HepG2 (cell line): ENCODE results near the gene KLHL7. TPM values are rescaled to one million over a fixed set of nuclear protein-coding genes. Genes with fewer than 3 reads are reported as not detected.

Source experiments
- BCL3 ChIP-seq: sonication (generic); formaldehyde crosslinking; IDR thresholded peaks from 2 replicates; pipeline ENCODE4 v1.5.1; 2020; ENCODE audit warnings: mild to moderate bottlenecking, missing genetic modification reagents, moderate library complexity
- EED ChIP-seq: sonication (generic); formaldehyde crosslinking; IDR thresholded peaks from 2 replicates; pipeline ENCODE4 v1.5.0; 2020; ENCODE audit warnings: mild to moderate bottlenecking, missing genetic modification reagents
- GZF1 ChIP-seq: sonication (generic); formaldehyde crosslinking; IDR thresholded peaks from 2 replicates; pipeline ENCODE4 v1.5.1; 2020; ENCODE audit warnings: mild to moderate bottlenecking, missing genetic modification reagents
- HHEX ChIP-seq: IDR thresholded peaks from 2 replicates; pipeline ENCODE4 v1.6.1; 2016; ENCODE audit warnings: control low read depth
- KIAA2018 ChIP-seq: sonication (generic); formaldehyde crosslinking; IDR thresholded peaks from 2 replicates; pipeline ENCODE4 v1.5.0; 2020; ENCODE audit warnings: mild to moderate bottlenecking, missing genetic modification reagents, borderline replicate concordance
- MAFF ChIP-seq: IDR thresholded peaks from 2 replicates; pipeline ENCODE4 v1.6.1; 2011; ENCODE audit warnings: low read depth, low read length, improper control_type of control experiment
- MTF1 ChIP-seq: sonication (generic); formaldehyde crosslinking; IDR thresholded peaks from 2 replicates; pipeline ENCODE4 v1.5.0; 2020; ENCODE audit warnings: missing genetic modification reagents
- MTF2 ChIP-seq: sonication (generic); formaldehyde crosslinking; IDR thresholded peaks from 2 replicates; pipeline ENCODE4 v1.5.0; 2020; ENCODE audit warnings: missing genetic modification reagents, borderline replicate concordance
- PAXIP1 ChIP-seq: sonication (generic); formaldehyde crosslinking; conservative IDR thresholded peaks from 2 replicates; pipeline ENCODE4 v1.4.0; 2020; ENCODE audit warnings: mild to moderate bottlenecking, missing genetic modification reagents, moderate library complexity
- SRSF4 ChIP-seq: fragments of 200-400 bp; formaldehyde crosslinking; IDR thresholded peaks from one replicate; pipeline ENCODE4 v1.6.1; 2018; ENCODE audit warnings: mild to moderate bottlenecking, low read depth, low read length, moderate library complexity; ENCODE audit not compliant: poor library complexity, severe bottlenecking
- ZFX ChIP-seq: sonication (generic); formaldehyde crosslinking; IDR thresholded peaks from 2 replicates; pipeline ENCODE4 v1.4.0; 2020; ENCODE audit warnings: mild to moderate bottlenecking, low read depth, missing genetic modification reagents, moderate library complexity
- ZNF207 ChIP-seq: fragments of 450-650 bp; IDR thresholded peaks from 2 replicates; pipeline ENCODE4 v1.6.1; 2016; ENCODE audit warnings: antibody characterized with exemption, borderline replicate concordance
- ZNF572 ChIP-seq: sonication (generic); formaldehyde crosslinking; IDR thresholded peaks from 2 replicates; pipeline ENCODE4 v1.5.1; 2020; ENCODE audit warnings: mild to moderate bottlenecking, missing genetic modification reagents
- ZNF781 ChIP-seq: sonication (generic); formaldehyde crosslinking; IDR thresholded peaks from 2 replicates; pipeline ENCODE4 v1.5.1; 2020; ENCODE audit warnings: borderline replicate concordance, mild to moderate bottlenecking, missing genetic modification reagents; ENCODE audit errors: not compliant biosample characterization
- ZSCAN12 ChIP-seq: sonication (generic); formaldehyde crosslinking; IDR thresholded peaks from 2 replicates; pipeline ENCODE4 v1.9.0; 2021; ENCODE audit warnings: mild to moderate bottlenecking, missing genetic modification reagents
- polyA plus RNA-seq, 8 experiments: library from polyadenylated mRNA; depleted of rRNA in 3 of 8; stranded (reverse) in 7 of 8; unstranded in 1 of 8; fragments of >200 nt; fragmentation: Illumina TruSeq in 4 of 8; extraction: Trizol in 4 of 8; gene quantifications; 2 replicates each; pipeline versions ENCODE4 v1.2.1 to v1.2.3, GENCODE V29; 2011 to 2016; ENCODE audit warnings: low read depth in 4 of 8, missing spikeins in 1 of 8, mixed read lengths in 1 of 8; ENCODE audit not compliant: insufficient read depth in 1 of 8
- total RNA-seq, 5 experiments: library from RNA; depleted of rRNA; stranded (reverse); fragments of >200 nt; fragmentation: Illumina TruSeq; extraction: Trizol; gene quantifications; 2 replicates each; pipeline ENCODE4 v1.2.3, GENCODE V29; 2016; ENCODE audit warnings: low read depth in 1 of 5

Gene KLHL7
- total and polyA plus RNA-seq, 2 of the 13 experiments (the other 11 are each of a cell fraction or from before 2014, with no cell fraction given): 16.2 to 34.4 TPM

GRCh38 chr7:23181684-23182553, 76.3 kb downstream of the KLHL7 start, which contains the start of gene NUP42 (continued):
- TF ChIP-seq ZNF207 (no peak), ZFX (CRISPR knock-in tag) (peak; percentile 97), BCL3 (CRISPR knock-in tag) (peak; percentile 84; the same call in 1 of the 2 replicates), MAFF (no peak), ZSCAN12 (CRISPR knock-in tag) (no peak), SRSF4 (no peak), MTF2 (no peak), KIAA2018 (CRISPR knock-in tag) (no peak), ZNF572 (CRISPR knock-in tag) (no peak), GZF1 (CRISPR knock-in tag) (peak; percentile 70; the same call in 1 of the 2 replicates), EED (CRISPR knock-in tag) (0 out of 2 replicates have a peak, but pooled peaks have one; percentile 20), HHEX (CRISPR knock-in tag) (no peak), MTF1 (CRISPR knock-in tag) (no peak), PAXIP1 (CRISPR knock-in tag) (peak; percentile 53), ZNF781 (CRISPR knock-in tag) (no peak)
